H4 (cell line): Measurements from ENCODE around the gene UBE2G1. TPM values are rescaled to one million over a fixed set of nuclear protein-coding genes. Genes with fewer than 3 reads are reported as not detected.
"Not testable (repeated sequence)": the region's sequence is repeated elsewhere in the genome, so short reads cannot be mapped to it uniquely, and the experiment has no call there.

ENCODE experiments used
- DNase-seq: peaks from one replicate; pipeline ENCODE4 v3.0.0-alpha.2; 2015; ENCODE audit warnings: low spot score
- total RNA-seq: library from RNA; depleted of rRNA; stranded (reverse); fragments of >200 nt; shearing (Covaris generic); gene quantifications from 2 replicates; pipeline ENCODE4 v1.2.3, GENCODE V29; 2014; rRNA removed

Gene UBE2G1, protein sequence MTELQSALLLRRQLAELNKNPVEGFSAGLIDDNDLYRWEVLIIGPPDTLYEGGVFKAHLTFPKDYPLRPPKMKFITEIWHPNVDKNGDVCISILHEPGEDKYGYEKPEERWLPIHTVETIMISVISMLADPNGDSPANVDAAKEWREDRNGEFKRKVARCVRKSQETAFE
- 46.1 and 48.8 TPM in 2 replicates for total RNA-seq

DNA sequence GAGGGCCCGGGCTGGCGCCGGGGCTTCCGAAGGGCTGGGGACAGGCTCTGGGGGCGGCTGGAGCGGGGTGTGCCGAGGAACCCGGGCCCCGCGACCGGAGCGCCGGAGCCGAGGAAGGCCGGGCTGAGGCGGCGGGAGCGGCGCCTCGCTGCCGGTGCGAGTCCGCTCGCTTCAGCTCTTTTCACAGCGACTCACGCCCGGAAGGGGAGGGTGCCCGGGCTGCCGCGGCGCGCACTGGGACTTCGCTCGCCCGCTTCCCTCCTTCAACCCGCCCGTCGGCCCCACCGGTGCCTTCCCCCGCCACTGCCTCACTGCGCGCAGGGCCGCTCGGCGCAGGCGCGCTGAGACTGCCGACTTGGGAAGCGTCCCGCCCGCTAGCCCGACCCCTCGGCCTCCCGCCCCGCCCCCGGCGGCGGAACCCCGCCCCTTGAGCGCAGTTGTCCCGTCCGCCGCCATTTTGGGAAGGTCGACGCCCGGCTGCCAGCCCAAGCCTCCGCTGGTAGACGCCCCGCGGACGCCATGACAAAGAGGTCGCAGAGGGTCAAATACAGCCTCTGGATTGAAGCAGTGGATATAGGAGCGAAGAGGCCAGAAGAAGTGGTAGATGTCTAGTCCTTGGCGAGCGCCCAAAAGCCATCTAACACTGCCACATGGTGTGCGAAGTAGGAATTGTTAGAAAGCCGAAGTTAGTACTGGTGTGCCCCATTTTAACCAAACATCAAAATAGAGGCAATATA lies at the start of gene UBE2G1:
Gene UBE2G1, minus strand, starts transcription at position 349 of the 737 bp plus-strand sequence. CDS start 359 bp downstream, outside the sequence.
- DNase-seq: peak; percentile 82

DNA sequence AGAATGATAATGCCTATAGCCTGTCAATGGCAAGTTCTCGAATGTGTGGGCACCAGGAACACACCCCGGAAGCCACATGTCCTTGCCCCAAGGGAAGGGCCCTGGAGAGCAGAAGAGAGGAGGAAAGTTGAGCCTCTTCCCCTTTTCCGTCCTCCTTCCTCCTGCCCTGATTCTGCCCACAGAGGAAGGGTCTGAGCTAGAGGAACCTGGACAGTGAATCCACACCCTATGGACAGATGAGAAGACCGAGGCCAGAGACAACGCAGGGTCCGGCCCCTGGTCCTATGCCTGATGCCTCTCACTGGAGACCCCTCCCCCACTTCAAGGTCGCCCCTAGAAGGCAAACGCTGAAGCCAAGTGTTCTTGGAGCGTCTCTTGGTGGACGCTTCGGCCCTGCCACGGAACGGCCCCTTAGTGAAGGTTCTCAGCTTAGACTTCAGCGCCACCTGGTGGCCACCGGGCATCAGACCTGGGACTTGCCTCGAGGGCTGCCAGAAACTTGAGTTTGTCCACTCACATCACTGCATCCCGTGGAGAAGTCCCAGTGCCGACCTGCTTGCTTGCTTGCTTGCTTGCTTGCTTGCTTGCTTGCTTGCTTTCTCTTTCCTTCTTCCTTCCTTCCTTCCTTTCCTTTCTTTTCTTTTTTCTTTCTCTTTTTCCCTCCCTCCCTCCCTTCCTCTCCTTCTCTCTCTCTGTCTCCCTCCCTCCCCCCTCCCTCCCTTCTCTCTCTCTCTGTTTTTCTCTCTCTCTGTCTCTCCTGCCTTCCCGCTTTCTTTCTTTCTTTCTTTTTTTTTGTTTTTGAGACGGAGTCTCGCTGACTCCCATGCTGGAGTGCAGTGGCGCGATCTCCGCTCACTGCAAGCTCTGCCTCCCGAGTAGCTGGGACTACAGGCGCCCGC lies 46.7 kb upstream of the UBE2G1 start:
- peak; percentile 69 for DNase-seq

GRCh38 chr17:4411201-4411600 lies 44.7 kb upstream of the UBE2G1 start:
- no peak for DNase-seq

GRCh38 chr17:4409659-4410058 lies 43.2 kb upstream of the UBE2G1 start:
- no peak for DNase-seq

- DNase-seq: peak; percentile 67
These were observed 41.4 kb upstream of the UBE2G1 start for GRCh38 chr17:4407851-4408250.

DNA sequence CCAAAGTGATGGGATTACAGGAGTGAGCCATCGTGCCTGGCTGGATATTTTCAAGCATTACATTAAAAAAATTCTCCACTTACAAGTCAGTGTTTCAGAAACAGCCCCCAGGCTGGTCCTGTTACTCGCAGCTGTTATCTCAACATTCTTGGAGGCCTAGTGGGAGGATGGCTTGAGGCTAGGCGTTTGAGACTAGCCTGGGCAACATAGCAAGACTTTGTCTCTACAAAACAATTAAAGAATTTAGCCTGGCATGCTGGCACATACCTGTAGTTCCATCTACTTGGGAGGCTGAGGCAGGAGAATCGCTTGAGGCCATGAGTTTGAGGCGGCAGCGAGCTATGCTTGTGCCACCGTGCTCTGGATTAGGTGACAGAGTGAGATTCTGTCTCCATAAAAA lies 40.7 kb upstream of the UBE2G1 start:
- no peak for DNase-seq

- DNase-seq: no peak
These were observed 39.9 kb upstream of the UBE2G1 start for GRCh38 chr17:4406386-4406785.

GRCh38 chr17:4405699-4406098 lies 39.2 kb upstream of the UBE2G1 start:
- no peak for DNase-seq

DNA sequence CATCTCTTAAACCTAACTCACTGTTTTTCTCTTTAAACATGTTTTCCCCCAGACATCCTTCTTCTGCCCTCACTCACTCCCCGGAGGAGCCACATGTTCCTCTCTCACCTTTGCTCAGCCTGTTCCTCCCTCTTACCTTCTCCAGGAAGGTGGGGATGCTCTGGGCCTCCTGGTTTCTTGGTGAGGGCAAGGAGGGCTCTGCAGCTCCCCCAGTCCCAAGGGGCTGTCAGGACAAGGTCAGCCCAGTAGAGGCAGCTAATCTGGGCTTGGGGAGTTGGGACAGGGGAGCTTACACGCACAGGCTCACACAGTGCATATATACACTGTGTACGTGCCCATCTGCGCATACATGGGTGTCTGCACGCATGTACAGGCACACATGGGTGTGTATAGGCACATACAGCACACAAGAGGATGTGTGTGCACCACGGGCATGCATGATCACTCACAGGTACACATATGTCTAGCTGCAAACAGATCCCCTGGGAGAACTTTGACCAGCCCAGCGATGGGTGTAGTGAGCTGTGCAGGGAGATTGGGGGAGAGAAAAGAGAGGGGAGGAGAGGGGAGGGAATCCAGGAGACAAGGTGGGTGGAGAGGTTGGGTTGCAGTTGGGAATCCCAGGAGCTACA lies 38.7 kb upstream of the UBE2G1 start:
- no peak for DNase-seq

DNA sequence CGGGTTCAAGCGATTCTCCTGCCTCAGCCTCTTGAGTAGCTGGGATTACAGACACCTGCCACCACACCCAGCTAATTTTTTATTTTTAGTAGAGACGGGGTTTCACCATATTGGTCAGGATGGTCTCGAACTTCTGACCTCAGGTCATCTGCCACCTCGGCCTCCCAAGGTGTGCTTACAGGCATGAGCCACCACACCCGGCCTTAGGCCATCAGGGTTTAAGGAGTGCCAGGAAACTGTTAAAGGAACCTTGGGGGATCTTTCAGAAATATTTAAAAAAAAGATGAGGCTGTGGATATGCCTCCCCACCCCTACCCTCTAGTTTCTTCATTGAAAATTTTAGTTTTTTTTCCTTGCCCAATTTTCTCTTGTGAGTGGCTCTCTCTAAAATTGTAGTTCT lies 31.4 kb upstream of the UBE2G1 start:
- no peak for DNase-seq

DNA sequence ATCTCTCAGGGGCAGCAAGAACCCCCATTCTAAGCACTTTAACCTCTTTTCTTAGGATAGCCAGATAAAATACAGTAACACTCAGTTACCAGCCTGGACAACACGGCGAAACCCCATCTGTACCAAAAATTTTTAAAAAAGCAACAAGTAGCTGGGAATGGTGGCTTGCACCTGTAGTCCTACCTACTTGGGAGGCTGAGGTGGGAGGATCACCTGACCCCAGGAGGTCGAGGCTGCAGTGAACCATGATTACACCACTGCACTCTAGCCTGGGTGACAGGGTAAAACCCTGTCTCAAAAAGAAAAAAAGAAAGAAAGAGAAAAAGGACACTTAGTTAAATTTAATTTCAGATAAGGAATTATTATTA lies 28.6 kb upstream of the UBE2G1 start:
- DNase-seq: no peak

DNA sequence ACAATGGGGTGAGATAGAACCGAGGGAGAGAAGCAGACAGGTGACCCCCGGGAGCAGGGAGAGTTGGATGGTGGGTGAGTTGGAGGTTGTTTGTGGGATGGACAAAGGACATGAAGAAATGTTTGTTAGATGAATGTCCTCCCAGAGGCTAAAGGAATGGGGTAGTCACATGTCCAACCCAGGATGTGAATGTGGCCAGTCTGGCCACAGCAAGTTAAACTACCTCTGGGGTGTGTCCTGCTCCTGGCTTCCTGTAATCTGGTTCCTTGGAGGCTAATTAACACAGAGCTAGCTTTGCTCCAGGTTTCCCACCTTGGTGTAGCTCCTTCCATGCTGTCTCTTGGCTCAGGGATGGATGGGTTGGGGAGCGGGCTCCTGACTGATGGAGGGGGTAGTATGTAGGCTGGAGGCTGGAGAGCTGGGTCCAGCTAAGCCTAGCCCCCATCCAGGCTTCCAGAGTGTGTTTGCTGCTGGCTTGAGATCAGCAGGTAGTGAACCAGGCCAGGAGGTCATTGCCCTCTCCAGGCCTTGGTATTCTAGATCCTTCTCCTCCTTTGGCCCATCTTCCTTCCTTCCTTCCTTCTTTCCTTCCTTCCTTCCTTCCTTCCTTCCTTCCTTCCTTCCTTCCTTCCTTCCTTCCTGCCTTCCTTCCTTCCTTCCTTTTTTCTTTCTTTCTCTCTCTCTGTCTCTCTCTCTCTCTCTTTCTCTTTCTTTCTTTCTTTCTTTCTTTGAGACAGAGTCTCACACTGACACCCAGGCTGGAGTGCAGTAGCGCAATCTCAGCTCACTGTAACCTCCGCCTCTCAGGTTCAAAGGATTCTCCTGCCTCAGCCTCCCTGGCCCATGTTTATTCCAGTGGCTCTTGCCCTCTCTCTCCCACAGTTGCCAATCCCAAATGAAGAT lies 28.0 kb upstream of the UBE2G1 start:
- DNase-seq: no peak

- DNase-seq: no peak
These were observed 27.3 kb upstream of the UBE2G1 start for GRCh38 chr17:4393806-4394205.

- no peak for DNase-seq
These were observed 22.6 kb upstream of the UBE2G1 start for GRCh38 chr17:4389079-4389478.

DNA sequence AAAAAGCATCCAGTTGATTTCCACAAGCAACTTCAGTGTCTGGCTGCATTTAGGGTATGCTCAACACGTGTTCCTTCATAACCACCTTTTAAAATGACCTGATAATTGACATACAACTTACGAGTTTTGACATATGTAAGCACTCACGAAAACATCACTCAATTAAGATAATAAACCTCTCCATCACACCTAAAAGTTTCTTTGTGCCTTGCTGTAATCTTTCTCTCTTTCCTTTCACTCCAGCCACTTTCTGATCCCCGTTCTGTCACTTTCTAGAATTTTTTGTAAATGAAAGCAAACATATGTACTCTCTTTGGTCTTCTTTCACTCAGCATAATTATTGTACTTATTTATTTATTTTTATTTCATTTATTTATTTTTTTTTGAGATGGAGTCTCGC lies 20.7 kb upstream of the UBE2G1 start:
- DNase-seq: no peak

DNA sequence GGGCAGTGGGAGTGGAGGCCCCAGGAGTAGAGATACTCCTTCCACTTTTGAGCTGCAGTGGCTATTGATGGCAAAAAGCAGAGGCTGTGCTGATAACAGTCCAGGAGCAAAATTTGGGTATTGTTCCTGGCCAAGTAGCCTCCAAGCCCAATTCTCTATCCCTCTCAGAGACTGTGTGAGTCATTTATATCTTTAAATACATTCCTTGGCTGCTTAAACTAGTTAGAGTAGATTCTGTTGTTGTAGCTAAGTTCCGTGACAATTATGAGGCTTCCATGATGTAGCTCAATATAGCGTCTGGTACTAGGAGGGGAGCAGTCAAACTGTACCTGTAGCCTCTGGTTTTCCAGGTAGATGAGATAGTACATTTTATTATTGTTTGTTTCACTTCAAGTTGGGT lies 19.9 kb upstream of the UBE2G1 start:
- DNase-seq: no peak

GRCh38 chr17:4381690-4382671 lies 15.5 kb upstream of the UBE2G1 start:
- no peak for DNase-seq

- no peak for DNase-seq
These were observed 12.2 kb upstream of the UBE2G1 start for GRCh38 chr17:4378626-4379025.

GRCh38 chr17:4377247-4377646 lies 10.8 kb upstream of the UBE2G1 start:
- DNase-seq: not testable (repeated sequence)
